GM12874 (cell line): ENCODE data around the gene CCDC88B.

Source experiments
- CTCF ChIP-seq: IDR thresholded peaks from 2 replicates; pipeline ENCODE4 v1.5.1; 2011; ENCODE audit warnings: low read depth, mild to moderate bottlenecking, control low read depth, low read length, moderate library complexity; ENCODE audit not compliant: insufficient read depth

The CCDC88B gene

GRCh38 chr11:64339754-64340408 lies at the start of gene CCDC88B:
Gene CCDC88B, plus strand, starts transcription at chr11:64340204. Its CDS starts 63 bp downstream, at chr11:64340267.
- no peak for TF ChIP-seq CTCF

GRCh38 chr11:64290352-64291261 lies 49.4 kb upstream of the CCDC88B start:
- TF ChIP-seq CTCF = no peak

- no peak for TF ChIP-seq CTCF
Measured at GRCh38 chr11:64291262-64291751, 48.7 kb upstream of the CCDC88B start, which contains the start of gene KCNK4. Gene KCNK4, plus strand, starts transcription at chr11:64291302. Its CDS starts 1,717 bp downstream, at chr11:64293019.

GRCh38 chr11:64291752-64292459 lies 48.1 kb upstream of the CCDC88B start:
- TF ChIP-seq CTCF = no peak

- no peak for TF ChIP-seq CTCF
Measured at GRCh38 chr11:64292460-64293254, 47.3 kb upstream of the CCDC88B start.

GRCh38 chr11:64294774-64295173 lies 45.2 kb upstream of the CCDC88B start:
- no peak for TF ChIP-seq CTCF
